Caco-2 (cell line): ENCODE results near the gene AEBP2. TPM values are rescaled to one million over a fixed set of nuclear protein-coding genes. Genes with fewer than 3 reads are reported as not detected.

Experiments
- BruUV-seq: library from RNA; stranded (reverse); fragments of 400-500 nt; replicated peaks from 2 replicates; lab custom pipeline; 2021; lab: Mats Ljungman, UMichigan
- CTCF ChIA-PET: fragments of 300-600 bp; sonication (Branson Sonifier 250); formaldehyde crosslinking; loops from one replicate; lab custom pipeline; 2022; ENCODE audit warnings: antibody characterized with exemption; lab: Charles Lee
- POLR2A ChIA-PET: fragments of 300-600 bp; sonication (Branson Sonifier 250); formaldehyde crosslinking; loops from one replicate; lab custom pipeline; 2022; ENCODE audit warnings: antibody characterized with exemption; lab: Charles Lee
- DNase-seq, 2 experiments: peaks; one replicate each; pipeline versions ENCODE4 v3.0.0 to v3.0.0-alpha.2; 2020 to 2022
- H3K27me3 ChIP-seq: replicated peaks from 2 replicates; pipeline ENCODE4 v1.6.0; 2011; ENCODE audit warnings: low read length; ENCODE audit not compliant: control insufficient read depth, insufficient read depth
- H3K36me3 ChIP-seq: 2 replicates; pipeline ENCODE4 v1.5.1; 2011; ENCODE audit warnings: low read length; ENCODE audit not compliant: control insufficient read depth, insufficient read depth
- H3K4me1 ChIP-seq: fragments of 250-450 bp; sonication (Bioruptor Pico); 2 replicates; pipeline ENCODE4 v1.5.1; 2020; ENCODE audit warnings: mild to moderate bottlenecking
- H3K4me3 ChIP-seq: 2 replicates; pipeline ENCODE4 v1.5.1; 2011; ENCODE audit warnings: low read depth, mild to moderate bottlenecking, control low read depth, low read length
- H3K9me3 ChIP-seq: fragments of 250-450 bp; sonication (Bioruptor Pico); 2 replicates; pipeline ENCODE4 v1.5.1; 2020; ENCODE audit warnings: mild to moderate bottlenecking, moderate library complexity
- H3K27ac Mint-ChIP-seq: one replicate; pipeline ENCODE4 v1.8.0; 2022; ENCODE audit warnings: mixed read lengths; ENCODE audit not compliant: unreplicated experiment
- H3K27me3 Mint-ChIP-seq: one replicate; pipeline ENCODE4 v1.8.0; 2022; ENCODE audit warnings: mixed read lengths; ENCODE audit not compliant: insufficient read depth, unreplicated experiment
- H3K36me3 Mint-ChIP-seq: one replicate; pipeline ENCODE4 v1.8.0; 2022; ENCODE audit warnings: mild to moderate bottlenecking, mixed read lengths; ENCODE audit not compliant: insufficient read depth, unreplicated experiment
- H3K4me1 Mint-ChIP-seq: one replicate; pipeline ENCODE4 v1.8.0; 2022; ENCODE audit warnings: low read depth, mixed read lengths; ENCODE audit not compliant: unreplicated experiment
- H3K4me3 Mint-ChIP-seq: one replicate; pipeline ENCODE4 v1.8.0; 2022; ENCODE audit warnings: mild to moderate bottlenecking, moderate library complexity, mixed read lengths; ENCODE audit not compliant: unreplicated experiment
- H3K9me3 Mint-ChIP-seq: one replicate; pipeline ENCODE4 v1.8.0; 2022; ENCODE audit warnings: mixed read lengths; ENCODE audit not compliant: unreplicated experiment
- CTCF ChIP-seq, 2 experiments: fragments of 200-600 bp in 1 of 2; IDR thresholded peaks; 1 replicate in 1 of 2; 2 replicates in 1 of 2; pipeline versions ENCODE4 v1.5.1 to v1.8.0; 2011 to 2022; ENCODE audit warnings: antibody characterized with exemption in 1 of 2, control low read depth in 1 of 2, inconsistent platforms in 1 of 2, low read depth in 1 of 2, low read length in 1 of 2, mild to moderate bottlenecking in 1 of 2, moderate library complexity in 1 of 2; ENCODE audit not compliant: insufficient read depth in 1 of 2, severe bottlenecking in 1 of 2, unreplicated experiment in 1 of 2
- intact Hi-C: fragments of 100-400 bp; cut with micrococcal nuclease; formaldehyde crosslinking; loops from one replicate; pipeline ENCODE4 v1.10.0; 2022; ENCODE audit not compliant: unreplicated experiment
- total RNA-seq: library from RNA; stranded (reverse); gene quantifications from 2 replicates; pipeline ENCODE4 v1.2.3, GENCODE V29; 2022

AEBP2 gene
- total RNA-seq, 1 experiment from 2014 or later: 68.0 TPM

GRCh38 chr12:19437996-19438395, 1.3 kb upstream of the AEBP2 start:
- POLR2A ChIA-PET: no interaction called here
- CTCF ChIA-PET: no interaction called here
- H3K36me3 ChIP-seq: no peaks in the 10 kb centered on the region
- Mint-ChIP-seq H3K4me1 (peaks cover 23% of the 10 kb centered on the region), H3K27me3 (no peaks in the 10 kb centered on the region), H3K36me3 (peaks cover 29% of the 10 kb centered on the region), H3K9me3 (no peaks in the 10 kb centered on the region), H3K27ac (no peak overlapping the region), H3K4me3 (no peak overlapping the region)
- no TSS peak for BruUV-seq
- intact Hi-C loops: loop anchor here (2.0 kb wide), 1 partner anchor 69 kb away; no protein-coding TSS in a partner anchor
- no peak overlapping the region for H3K4me3 ChIP-seq
- no peak for DNase-seq
- peaks cover 20% of the 10 kb centered on the region for H3K4me1 ChIP-seq
- no peaks in the 10 kb centered on the region for H3K27me3 ChIP-seq
- TF ChIP-seq CTCF (IDR thresholded peaks at IDR 0.05; ENCODE audit: insufficient read depth in 1 of 2, low read depth in 1 of 2, low read length in 1 of 2, severe bottlenecking in 1 of 2, unreplicated experiment in 1 of 2): no peak
- H3K9me3 ChIP-seq: no peaks in the 10 kb centered on the region

GRCh38 chr12:19440019-19440858, 947 bp downstream of the AEBP2 start:
- H3K27me3 ChIP-seq: no peaks in the 10 kb centered on the region
- Mint-ChIP-seq H3K4me3 (peak overlapping the region; percentile 98), H3K27me3 (no peaks in the 10 kb centered on the region), H3K27ac (peak overlapping the region; percentile 97), H3K36me3 (peaks cover 47% of the 10 kb centered on the region), H3K9me3 (no peaks in the 10 kb centered on the region), H3K4me1 (peaks cover 23% of the 10 kb centered on the region)
- DNase-seq: peak; percentile 56 to 59
- BruUV-seq: no TSS peak
- peaks cover 20% of the 10 kb centered on the region for H3K4me1 ChIP-seq
- POLR2A ChIA-PET: interaction anchor here (0.6 to 1.2 kb wide), 2 partner anchors 90 to 137 kb away, joined by 3 to 6 read pairs; no protein-coding TSS in a partner anchor
- peak overlapping the region; percentile 100 for H3K4me3 ChIP-seq
- no peak for TF ChIP-seq CTCF (IDR thresholded peaks at IDR 0.05; ENCODE audit: insufficient read depth in 1 of 2, low read depth in 1 of 2, low read length in 1 of 2, severe bottlenecking in 1 of 2, unreplicated experiment in 1 of 2)
- H3K9me3 ChIP-seq: no peaks in the 10 kb centered on the region
- intact Hi-C loops: loop anchor here (5.0 kb wide), 1 partner anchor 38 kb away; no protein-coding TSS in a partner anchor
- H3K36me3 ChIP-seq: no peaks in the 10 kb centered on the region
- CTCF ChIA-PET: no interaction called here

GRCh38 chr12:19440916-19441315, 1.6 kb downstream of the AEBP2 start:
- TF ChIP-seq CTCF (IDR thresholded peaks at IDR 0.05; ENCODE audit: insufficient read depth in 1 of 2, low read depth in 1 of 2, low read length in 1 of 2, severe bottlenecking in 1 of 2, unreplicated experiment in 1 of 2): no peak
- Histone ChIP-seq H3K4me1 (peaks cover 15% of the 10 kb centered on the region), H3K27me3 (no peaks in the 10 kb centered on the region), H3K36me3 (no peaks in the 10 kb centered on the region), H3K9me3 (no peaks in the 10 kb centered on the region), H3K4me3 (peak overlapping the region; percentile 100)
- ChIA-PET CTCF (no interaction called here), POLR2A (no interaction called here)
- intact Hi-C loops: loop anchor here (5.0 kb wide), 1 partner anchor 39 kb away; no protein-coding TSS in a partner anchor
- H3K4me3 Mint-ChIP-seq: peak overlapping the region; percentile 98
- H3K36me3 Mint-ChIP-seq: peaks cover 48% of the 10 kb centered on the region
- BruUV-seq: no TSS peak
- no peaks in the 10 kb centered on the region for H3K27me3 Mint-ChIP-seq
- H3K9me3 Mint-ChIP-seq: no peaks in the 10 kb centered on the region
- H3K4me1 Mint-ChIP-seq: peaks cover 18% of the 10 kb centered on the region
- no peak for DNase-seq
- peak overlapping the region; percentile 97 for H3K27ac Mint-ChIP-seq
